Activated T-helper 2 cell treated with anti-CD3 and anti-CD28 coated beads, Interferon-gamma antibody, Interleukin-2, Interleukin-4, amounts not matched to agents 10 μg/mL and 5 μg/mL and 100 μg/mL, durations not matched to agents 14 hours and 24 hours and 36 hours (primary cell): ENCODE results near the gene SMIM13. TPM values are rescaled to one million over a fixed set of nuclear protein-coding genes. Genes with fewer than 3 reads are reported as not detected.
"Not testable (repeated sequence)": the region's sequence is repeated elsewhere in the genome, so short reads cannot be mapped to it uniquely, and the experiment has no call there.

Experiments
- DNase-seq: peaks from one replicate; pipeline ENCODE4 v3.0.0; 2021; ENCODE audit warnings: low spot score
- H3K27ac Mint-ChIP-seq: one replicate; pipeline ENCODE4 v1.8.0; 2021; ENCODE audit warnings: mixed read lengths
- H3K27me3 Mint-ChIP-seq: one replicate; pipeline ENCODE4 v1.8.0; 2021; ENCODE audit warnings: low read depth, mixed read lengths
- H3K36me3 Mint-ChIP-seq: one replicate; pipeline ENCODE4 v1.8.0; 2021; ENCODE audit warnings: low read depth, mixed read lengths
- H3K4me1 Mint-ChIP-seq: one replicate; pipeline ENCODE4 v1.8.0; 2021; ENCODE audit warnings: low read depth, mixed read lengths
- H3K4me3 Mint-ChIP-seq: one replicate; pipeline ENCODE4 v1.8.0; 2021; ENCODE audit warnings: low read depth, mild to moderate bottlenecking, moderate library complexity, mixed read lengths
- H3K9me3 Mint-ChIP-seq: one replicate; pipeline ENCODE4 v1.8.0; 2021; ENCODE audit warnings: mixed read lengths
- intact Hi-C: fragments of 100-400 bp; cut with micrococcal nuclease; formaldehyde crosslinking; loops from one replicate; pipeline ENCODE4 v1.15.1; 2023
- total RNA-seq: library from RNA; stranded (reverse); gene quantifications from 2 replicates; pipeline ENCODE4 v1.2.3, GENCODE V29; 2022

Gene SMIM13
- total RNA-seq, 1 donor from 2014 or later, result 12.3 TPM

- intact Hi-C loops, result loop anchor here (5.0 kb wide), 5 partner anchors 143 to 408 kb away; partner anchors contain the start of genes MAK and NEDD9
- Mint-ChIP-seq H3K36me3 (no peaks in the 10 kb centered on the region), H3K4me3 (no peak overlapping the region), H3K27ac (no peak overlapping the region), H3K9me3 (no peaks in the 10 kb centered on the region), H3K4me1 (peaks cover 7% of the 10 kb centered on the region), H3K27me3 (peaks cover 4% of the 10 kb centered on the region)
- no peak for DNase-seq
Measured at GRCh38 chr6:11089695-11090094, 3.9 kb upstream of the SMIM13 start.

GRCh38 chr6:11091141-11091540 is 2.5 kb upstream of the SMIM13 start:
- intact Hi-C loops, result loop anchor here (5.0 kb wide), 5 partner anchors 141 to 406 kb away; partner anchors contain the start of genes MAK and NEDD9
- DNase-seq, H3K36me3 Mint-ChIP-seq, H3K9me3 Mint-ChIP-seq, H3K27me3 Mint-ChIP-seq, H3K4me3 Mint-ChIP-seq, H3K27ac Mint-ChIP-seq: not testable (repeated sequence)
- H3K4me1 Mint-ChIP-seq, result peaks cover 16% of the 10 kb centered on the region

- no peak for DNase-seq
- Mint-ChIP-seq H3K27me3 (peaks cover 2% of the 10 kb centered on the region), H3K4me1 (peaks cover 20% of the 10 kb centered on the region), H3K9me3 (no peaks in the 10 kb centered on the region), H3K4me3 (peak overlapping the region; percentile 93), H3K36me3 (peaks cover 4% of the 10 kb centered on the region), H3K27ac (peak overlapping the region; percentile 93)
- intact Hi-C loops, result loop anchor here (1.0 to 5.0 kb wide), 7 partner anchors 139 to 445 kb away; partner anchors contain the start of genes C6orf52, MAK, NEDD9 and PAK1IP1
Measured at GRCh38 chr6:11092668-11093375, 812 bp upstream of the SMIM13 start.

GRCh38 chr6:11093376-11093625 is 333 bp upstream of the SMIM13 start:
- H3K27me3 Mint-ChIP-seq, result peaks cover 2% of the 10 kb centered on the region
- H3K27ac Mint-ChIP-seq, result peak overlapping the region; percentile 93
- peaks cover 22% of the 10 kb centered on the region for H3K4me1 Mint-ChIP-seq
- intact Hi-C loops, result loop anchor here (1.0 to 5.0 kb wide), 7 partner anchors 139 to 445 kb away; partner anchors contain the start of genes C6orf52, MAK, NEDD9 and PAK1IP1
- no peaks in the 10 kb centered on the region for H3K9me3 Mint-ChIP-seq
- H3K36me3 Mint-ChIP-seq, result peaks cover 4% of the 10 kb centered on the region
- DNase-seq, result no peak
- H3K4me3 Mint-ChIP-seq, result peak overlapping the region; percentile 93

- peak; percentile 46 for DNase-seq
- no peaks in the 10 kb centered on the region for H3K9me3 Mint-ChIP-seq
- intact Hi-C loops, result loop anchor here (5.0 kb wide), 5 partner anchors 138 to 403 kb away; partner anchors contain the start of genes MAK and NEDD9
Measured at GRCh38 chr6:11094411-11094851, 797 bp downstream of the SMIM13 start.

GRCh38 chr6:11094941-11095340 is 1.3 kb downstream of the SMIM13 start:
- Mint-ChIP-seq H3K9me3 (no peaks in the 10 kb centered on the region), H3K36me3 (peaks cover 17% of the 10 kb centered on the region), H3K27me3 (peaks cover 2% of the 10 kb centered on the region), H3K27ac (no peak overlapping the region), H3K4me1 (peaks cover 22% of the 10 kb centered on the region), H3K4me3 (peak overlapping the region; percentile 96)
- intact Hi-C loops, result loop anchor here (5.0 kb wide), 5 partner anchors 137 to 402 kb away; partner anchors contain the start of genes MAK and NEDD9
- no peak for DNase-seq

More at GRCh38 chr6:11094411-11094851, 797 bp downstream of the SMIM13 start:
- Mint-ChIP-seq H3K4me3 (peak overlapping the region; percentile 96), H3K36me3 (peaks cover 12% of the 10 kb centered on the region), H3K27me3 (peaks cover 2% of the 10 kb centered on the region), H3K27ac (peak overlapping the region; percentile 98), H3K4me1 (peaks cover 22% of the 10 kb centered on the region)

- Mint-ChIP-seq H3K27me3 (peaks cover under 1% of the 10 kb centered on the region), H3K4me3 (no peak overlapping the region), H3K27ac (peak overlapping the region; percentile 4), H3K4me1 (peaks cover 23% of the 10 kb centered on the region), H3K9me3 (peaks cover 9% of the 10 kb centered on the region), H3K36me3 (peaks cover 28% of the 10 kb centered on the region)
- no peak for DNase-seq
- intact Hi-C loops, result loop anchor here (1.0 kb wide), 1 partner anchor 363 kb away; no protein-coding TSS in a partner anchor
Measured at GRCh38 chr6:11096109-11096508, 2.5 kb downstream of the SMIM13 start.

GRCh38 chr6:11097476-11097875 is 3.8 kb downstream of the SMIM13 start:
- peaks cover 26% of the 10 kb centered on the region for H3K4me1 Mint-ChIP-seq
- H3K9me3 Mint-ChIP-seq, result peaks cover 13% of the 10 kb centered on the region
- DNase-seq, result no peak
- intact Hi-C loops, result no loop called here
- H3K27me3 Mint-ChIP-seq, result no peaks in the 10 kb centered on the region
- H3K4me3 Mint-ChIP-seq, result no peak overlapping the region
- H3K27ac Mint-ChIP-seq, result no peak overlapping the region
- H3K36me3 Mint-ChIP-seq, result peaks cover 33% of the 10 kb centered on the region

- intact Hi-C loops, result no loop called here
Measured at GRCh38 chr6:11098004-11098403, 4.4 kb downstream of the SMIM13 start.

GRCh38 chr6:11101417-11101816 is 7.8 kb downstream of the SMIM13 start:
- Mint-ChIP-seq H3K36me3 (peaks cover 30% of the 10 kb centered on the region), H3K27me3 (no peaks in the 10 kb centered on the region), H3K9me3 (peaks cover 13% of the 10 kb centered on the region), H3K27ac (no peak overlapping the region), H3K4me3 (no peak overlapping the region), H3K4me1 (peaks cover 13% of the 10 kb centered on the region)
- intact Hi-C loops, result no loop called here
- no peak for DNase-seq

More at GRCh38 chr6:11098004-11098403, 4.4 kb downstream of the SMIM13 start:
- Mint-ChIP-seq H3K36me3 (peaks cover 33% of the 10 kb centered on the region), H3K27me3 (no peaks in the 10 kb centered on the region), H3K4me3 (no peak overlapping the region), H3K27ac (no peak overlapping the region), H3K9me3 (peaks cover 13% of the 10 kb centered on the region), H3K4me1 (peaks cover 25% of the 10 kb centered on the region)
- no peak for DNase-seq

GRCh38 chr6:11103065-11103464 is 9.4 kb downstream of the SMIM13 start:
- Mint-ChIP-seq H3K27me3 (no peaks in the 10 kb centered on the region), H3K9me3 (peaks cover 13% of the 10 kb centered on the region), H3K4me1 (peaks cover 12% of the 10 kb centered on the region), H3K27ac (no peak overlapping the region), H3K36me3 (peaks cover 29% of the 10 kb centered on the region), H3K4me3 (no peak overlapping the region)
- intact Hi-C loops, result no loop called here
- no peak for DNase-seq

- no peaks in the 10 kb centered on the region for H3K36me3 Mint-ChIP-seq
- no peaks in the 10 kb centered on the region for H3K27me3 Mint-ChIP-seq
- intact Hi-C loops, result no loop called here
- no peak overlapping the region for H3K4me3 Mint-ChIP-seq
- peaks cover 20% of the 10 kb centered on the region for H3K4me1 Mint-ChIP-seq
- H3K9me3 Mint-ChIP-seq, result no peaks in the 10 kb centered on the region
- no peak overlapping the region for H3K27ac Mint-ChIP-seq
- no peak for DNase-seq
Measured at GRCh38 chr6:11108726-11109125, 15.1 kb downstream of the SMIM13 start.
